GM19468 (cell line): ENCODE results near the gene SORCS2.

Experiments used
- ATAC-seq: cut with Tn5 transposase; IDR thresholded peaks from one replicate; pipeline ENCODE4 v1.9.1; 2021; ENCODE audit warnings: mild to moderate bottlenecking, moderate library complexity, moderate number of reproducible peaks; ENCODE audit not compliant: unreplicated experiment; ENCODE audit errors: extremely low read depth

Gene SORCS2

GRCh38 chr4:7311205-7311604, 118.9 kb downstream of the SORCS2 start:
- ATAC-seq = no peak

- ATAC-seq = no peak
Observed at GRCh38 chr4:7312691-7313090, 120.4 kb downstream of the SORCS2 start.

GRCh38 chr4:7313347-7313811, 121.0 kb downstream of the SORCS2 start:
- ATAC-seq = no peak

DNA sequence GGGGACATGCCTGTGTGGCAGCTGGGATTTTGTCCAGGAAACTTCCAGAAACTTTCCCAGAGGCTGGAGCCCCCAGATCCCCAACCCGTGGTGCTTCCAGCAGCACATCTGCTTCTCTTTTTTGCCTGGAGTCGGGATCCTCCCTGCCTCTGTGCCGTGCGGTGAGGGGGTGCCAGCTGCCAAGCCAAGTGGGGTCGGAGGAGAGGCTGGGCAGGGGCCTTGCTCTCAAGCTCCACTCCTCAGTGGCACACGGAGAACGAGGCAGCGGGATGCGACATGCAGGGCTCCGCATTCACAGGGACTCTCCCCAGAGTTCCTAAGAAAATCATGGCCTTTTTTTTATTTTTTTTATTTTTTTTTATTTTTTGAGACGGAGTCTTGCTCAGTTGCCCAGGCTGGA, 121.7 kb downstream of the SORCS2 start:
- no peak for ATAC-seq

GRCh38 chr4:7315286-7315685, 122.9 kb downstream of the SORCS2 start:
- ATAC-seq = no peak

GRCh38 chr4:7315935-7316334, 123.6 kb downstream of the SORCS2 start:
- no peak for ATAC-seq

- ATAC-seq = no peak
Observed at GRCh38 chr4:7319024-7319423, 126.7 kb downstream of the SORCS2 start.

- ATAC-seq = no peak
Observed at GRCh38 chr4:7320206-7320797, 128.0 kb downstream of the SORCS2 start.

GRCh38 chr4:7322166-7322991, 130.0 kb downstream of the SORCS2 start:
- no peak for ATAC-seq

DNA sequence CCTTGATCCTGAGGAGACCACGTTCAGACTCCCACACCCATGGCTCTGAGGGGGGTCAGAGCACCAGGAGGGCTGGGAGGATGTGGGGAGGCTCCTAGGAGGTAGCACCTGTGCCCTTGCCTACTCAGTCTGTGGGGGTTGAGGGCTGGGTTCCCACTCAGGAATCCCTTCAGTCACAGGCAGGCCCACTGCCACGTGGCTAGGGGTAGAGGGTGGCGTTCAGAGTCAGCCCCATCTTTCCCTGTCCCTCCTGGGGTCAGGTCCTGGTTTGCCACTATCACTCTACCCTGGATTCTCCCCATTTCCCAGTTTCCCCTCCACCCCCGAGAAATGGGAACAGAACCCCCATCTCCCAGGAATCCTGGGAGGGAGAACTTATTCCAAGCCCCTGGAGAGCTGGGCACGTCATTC, 131.1 kb downstream of the SORCS2 start:
- no peak for ATAC-seq

GRCh38 chr4:7323872-7324650, 131.7 kb downstream of the SORCS2 start:
- ATAC-seq = no peak

DNA sequence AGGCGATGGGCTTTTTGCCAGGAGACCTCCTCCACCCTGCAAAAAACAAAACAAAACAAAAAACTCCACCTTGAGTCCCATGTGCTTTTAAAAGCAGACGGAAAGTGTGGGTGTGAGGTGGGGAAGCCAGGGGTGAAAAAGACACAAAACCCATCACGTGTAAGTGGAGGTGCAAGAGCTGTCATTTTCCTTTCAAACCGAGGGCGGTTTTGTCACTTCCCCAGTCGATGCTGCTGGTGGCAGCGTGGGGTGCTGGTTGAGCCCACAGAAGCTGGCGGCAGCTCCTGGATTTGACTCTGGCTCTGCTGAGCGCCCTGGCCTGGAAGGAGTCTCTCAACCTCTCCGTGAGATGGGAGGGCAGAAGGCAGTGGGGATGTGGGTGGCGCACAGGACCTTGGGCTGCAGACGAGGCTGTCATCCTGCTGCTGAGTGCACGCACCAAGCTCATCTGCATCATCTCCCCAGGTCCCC, 132.3 kb downstream of the SORCS2 start:
- ATAC-seq = no peak

DNA sequence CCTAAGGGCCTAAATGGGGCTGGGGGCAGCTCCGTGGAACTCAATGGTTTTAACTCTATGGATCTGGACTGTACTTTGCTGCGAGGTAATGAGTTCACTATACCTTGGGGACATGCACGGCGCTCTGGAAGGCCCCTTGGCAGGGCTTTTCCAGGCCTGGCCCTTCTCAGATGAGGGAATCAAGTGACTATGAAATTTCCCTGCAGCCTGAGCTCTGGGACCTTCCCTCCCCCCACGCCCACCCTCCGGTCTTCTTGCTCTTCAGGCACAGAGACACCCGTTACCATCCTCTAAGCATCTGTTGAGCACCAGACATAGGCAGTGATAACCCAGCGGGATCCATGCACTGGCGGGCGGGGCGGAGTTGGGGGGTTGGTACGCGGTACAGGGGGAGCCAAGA, 133.2 kb downstream of the SORCS2 start:
- no peak for ATAC-seq

DNA sequence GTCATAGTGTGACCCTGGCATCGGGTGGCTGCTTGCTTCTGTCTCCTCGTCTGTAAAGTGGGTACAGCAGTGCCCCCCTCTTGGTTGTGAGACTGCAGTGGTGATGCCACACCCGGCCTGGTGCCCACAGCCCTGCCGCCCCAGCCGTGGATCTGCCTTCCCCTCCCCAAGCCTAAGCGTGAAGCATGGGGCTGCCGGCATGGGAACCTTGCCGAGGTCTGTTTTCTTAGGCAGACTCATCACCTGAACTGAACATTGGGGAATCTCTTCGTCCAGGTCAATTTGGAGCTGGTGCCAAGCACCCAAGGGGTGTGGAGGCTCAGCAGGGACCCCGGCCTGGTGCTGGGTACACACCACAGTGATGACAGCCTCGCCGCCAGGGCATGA, 134.0 kb downstream of the SORCS2 start:
- ATAC-seq = no peak

DNA sequence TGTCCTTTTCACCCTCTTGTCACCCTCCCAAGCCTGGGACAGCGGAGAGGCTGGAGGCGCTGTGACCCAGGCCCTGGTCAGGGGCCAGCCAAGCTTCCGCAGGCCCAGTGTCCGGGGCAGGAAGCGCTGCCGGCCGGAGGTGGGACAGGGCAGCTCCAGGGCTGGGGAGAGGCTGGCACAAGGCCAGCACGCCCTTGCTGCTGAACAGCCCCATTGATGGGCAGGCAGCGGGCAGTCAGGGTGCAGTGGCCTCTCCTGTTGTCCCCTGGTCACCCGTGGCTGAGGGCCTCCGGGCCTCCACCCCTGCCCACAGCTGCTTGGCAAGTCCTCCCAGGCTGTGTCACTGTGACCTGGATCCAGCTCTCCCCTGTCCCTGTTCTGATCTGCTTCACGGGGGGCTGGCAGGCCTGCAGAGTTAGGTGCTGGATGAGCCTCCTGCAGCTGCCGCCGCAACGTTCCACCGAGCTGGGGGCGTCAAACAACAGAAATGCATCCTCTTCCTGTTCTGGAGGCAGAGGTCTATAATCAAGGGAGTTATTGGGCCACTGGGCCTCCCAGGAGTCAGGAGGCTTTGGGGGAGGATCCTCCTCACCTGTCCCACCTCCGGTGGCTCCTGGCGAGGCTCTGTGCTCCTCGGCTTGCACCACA, 134.5 kb downstream of the SORCS2 start:
- ATAC-seq = no peak

DNA sequence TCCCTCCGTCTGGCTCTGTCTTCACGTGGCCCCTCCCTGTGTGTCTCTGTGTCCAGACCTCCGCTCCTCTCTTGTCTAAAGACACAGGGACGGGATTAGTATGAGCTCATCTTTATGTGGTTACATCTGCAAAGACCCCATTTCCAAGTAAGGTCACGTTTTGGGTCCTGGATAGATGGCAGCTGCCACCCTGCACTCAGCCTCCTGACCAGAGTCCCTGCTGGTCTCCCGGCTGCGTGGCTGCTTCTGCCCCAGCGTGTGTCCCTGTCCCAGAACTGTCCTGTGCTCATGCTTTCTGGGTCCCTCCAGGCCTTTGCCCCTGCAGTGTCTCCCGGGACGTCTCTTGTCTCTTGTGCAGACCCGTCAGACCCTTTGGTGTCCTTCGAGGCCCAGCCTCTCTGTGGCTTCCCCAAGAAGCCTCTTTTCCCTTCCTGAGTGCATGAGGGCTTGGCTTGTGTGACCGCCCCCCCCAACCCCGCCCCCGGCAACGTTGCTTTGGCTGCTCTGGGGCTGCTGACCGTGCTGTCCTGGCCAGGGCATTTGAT, 135.1 kb downstream of the SORCS2 start:
- no peak for ATAC-seq

GRCh38 chr4:7328162-7328912, 136.0 kb downstream of the SORCS2 start:
- ATAC-seq = no peak

DNA sequence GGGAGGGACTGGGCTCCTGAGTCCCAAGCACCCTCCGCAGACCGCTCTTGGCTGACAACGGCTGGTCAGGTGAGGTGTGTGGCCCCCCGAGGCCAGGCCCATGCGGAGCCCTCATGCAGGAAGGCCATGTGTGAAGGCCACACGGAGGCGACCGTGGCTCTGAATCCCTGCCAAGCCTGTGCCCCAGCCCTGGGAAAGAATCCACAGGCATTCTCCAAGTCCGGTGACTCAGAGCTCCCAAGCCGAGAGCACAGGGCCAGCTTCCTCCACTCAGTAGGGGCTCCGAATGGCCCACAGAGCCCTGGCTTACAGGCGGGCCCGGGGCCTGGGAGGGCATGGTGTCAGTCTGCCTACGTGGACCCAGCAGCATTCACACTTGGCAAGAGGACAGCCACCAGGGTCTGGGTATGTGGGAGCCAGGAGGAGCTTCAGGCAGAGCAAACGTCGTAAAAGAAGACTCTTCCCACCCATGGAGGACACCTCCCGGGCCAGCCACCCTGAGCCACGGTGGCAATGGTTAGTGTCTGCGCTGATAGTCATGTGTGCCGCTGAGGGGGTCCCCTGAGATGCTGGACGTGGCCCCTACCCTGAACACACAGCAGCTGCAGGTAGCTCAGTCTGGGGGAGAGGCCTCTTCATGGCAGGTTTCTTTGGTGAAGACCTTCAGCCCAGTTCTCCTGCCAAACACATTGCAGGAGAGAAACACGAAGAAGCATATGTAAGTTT, 136.7 kb downstream of the SORCS2 start:
- no peak for ATAC-seq
